ENCODE data around the gene RPS2. TPM values are rescaled to one million over a fixed set of nuclear protein-coding genes. Genes with fewer than 3 reads are reported as not detected.

RPS2 gene
- total and polyA plus RNA-seq, 10 donors, result 1,930 to 6,006 (median 2,352) TPM

- peaks cover 11 to 47% (median 30%) of the 10 kb centered on the region in 6 donors for H3K4me1 ChIP-seq
- peaks cover 0 to 5% (median 0%) of the 10 kb centered on the region in 8 donors for H3K9me3 ChIP-seq
- H3K27ac ChIP-seq, result peak overlapping the region in 7 of 8 donors; percentile 70 to 93 (median 84)
- H3K36me3 ChIP-seq, result peaks cover 0 to 14% (median 8%) of the 10 kb centered on the region in 6 donors
- intact Hi-C loops (cut with DNase I; ENCODE audit: low total_unique reads), result no loop called here
- peak overlapping the region in 7 of 8 donors; percentile 27 to 72 (median 38) for H3K4me3 ChIP-seq
- WGBS, 5 donors, result 0 to 8% (median 2%) methylated on average over 6 to 18 of the region's 18 CpGs
- peak; percentile 90 for DNase-seq
- TF ChIP-seq POLR2A (IDR thresholded peaks at IDR 0.05) (peak in 2 of 3 donors; percentile 6 to 14), CTCF (IDR thresholded peaks at IDR 0.05 in 8 of 11, conservative IDR thresholded peaks at IDR 0.05 in 3 of 11) (no peak), POLR2AphosphoS5 (IDR thresholded peaks at IDR 0.05) (peak; percentile 33 to 83 (median 81))
- peaks cover 0 to 39% (median 23%) of the 10 kb centered on the region in 7 donors for H3K27me3 ChIP-seq (replicated peaks in 1 of 7)
These were observed 26.5 kb upstream of the RPS2 start for GRCh38 chr16:1991135-1991551.

- Histone ChIP-seq H3K4me1 (peaks cover 11 to 50% (median 33%) of the 10 kb centered on the region in 6 donors), H3K4me3 (peak overlapping the region; percentile 16 to 72 (median 35)), H3K27ac (peak overlapping the region in 7 of 8 donors; percentile 27 to 93 (median 84)), H3K9me3 (peaks cover 0 to 5% (median 0%) of the 10 kb centered on the region in 8 donors), H3K36me3 (peaks cover 0 to 19% (median 14%) of the 10 kb centered on the region in 6 donors), H3K27me3 (replicated peaks in 1 of 7) (peaks cover 0 to 39% (median 23%) of the 10 kb centered on the region in 7 donors)
- intact Hi-C loops (cut with DNase I; ENCODE audit: low total_unique reads), result no loop called here
- TF ChIP-seq CTCF (IDR thresholded peaks at IDR 0.05 in 8 of 11, conservative IDR thresholded peaks at IDR 0.05 in 3 of 11) (no peak), POLR2AphosphoS5 (IDR thresholded peaks at IDR 0.05) (peak; percentile 31 to 61 (median 50))
- 1 to 4% (median 3%) methylated on average over 31 to 49 of the region's 50 CpGs for WGBS, 5 donors
- DNase-seq, result peak; percentile 90
These were observed 25.9 kb upstream of the RPS2 start for GRCh38 chr16:1990351-1991134.

DNA sequence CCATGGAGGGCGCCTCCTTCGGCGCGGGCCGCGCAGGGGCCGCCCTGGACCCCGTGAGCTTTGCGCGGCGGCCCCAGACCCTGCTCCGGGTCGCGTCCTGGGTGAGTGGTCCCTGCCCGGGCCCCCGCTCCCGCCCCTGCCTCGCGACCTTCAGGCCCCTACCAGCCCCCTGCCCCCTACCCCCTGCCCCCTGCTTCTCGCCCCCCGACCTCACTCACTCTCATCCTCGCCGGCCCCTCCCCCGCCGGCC lies 25.4 kb upstream of the RPS2 start:
- H3K9me3 ChIP-seq, result peaks cover 0 to 5% (median 0%) of the 10 kb centered on the region in 8 donors
- intact Hi-C loops (cut with DNase I; ENCODE audit: low total_unique reads), result no loop called here
- peaks cover 0 to 23% (median 15%) of the 10 kb centered on the region in 6 donors for H3K36me3 ChIP-seq
- peak overlapping the region in 7 of 8 donors; percentile 13 to 72 (median 36) for H3K4me3 ChIP-seq
- H3K27ac ChIP-seq, result peak overlapping the region in 4 of 8 donors; percentile 51 to 93 (median 88)
- 0 to 2% (median 0%) methylated on average over 1 to 24 of the region's 25 CpGs for WGBS, 5 donors
- TF ChIP-seq POLR2A (IDR thresholded peaks at IDR 0.05) (no peak), CTCF (IDR thresholded peaks at IDR 0.05 in 8 of 11, conservative IDR thresholded peaks at IDR 0.05 in 3 of 11) (no peak), POLR2AphosphoS5 (IDR thresholded peaks at IDR 0.05) (no peak)
- no peak for DNase-seq
- peaks cover 16 to 55% (median 38%) of the 10 kb centered on the region in 6 donors for H3K4me1 ChIP-seq
- H3K27me3 ChIP-seq (replicated peaks in 1 of 7), result peaks cover 0 to 39% (median 23%) of the 10 kb centered on the region in 7 donors
